GM10266 (cell line): ENCODE data around the gene KRT86.
A peak's percentile ranks its signal among the peaks of the same experiment; 100 is the strongest.

Experiments
- DNase-seq: peaks from one replicate; pipeline ENCODE4 v3.0.0; 2012; ENCODE audit errors: extremely low spot score
- CTCF ChIP-seq: IDR thresholded peaks from 2 replicates; pipeline ENCODE4 v1.5.1; 2012; ENCODE audit warnings: mild to moderate bottlenecking, low read depth; ENCODE audit not compliant: control insufficient read depth, insufficient read depth; ENCODE audit errors: missing control alignments

KRT86 gene

GRCh38 chr12:52245962-52246569 lies 28.4 kb upstream of the KRT86 start:
- peak; percentile 16 for DNase-seq
- no peak for TF ChIP-seq CTCF

- no peak for TF ChIP-seq CTCF
- DNase-seq, result no peak
Measured at GRCh38 chr12:52246720-52247621, 27.5 kb upstream of the KRT86 start.

- no peak for TF ChIP-seq CTCF
- no peak for DNase-seq
Measured at GRCh38 chr12:52247622-52248540, 26.6 kb upstream of the KRT86 start.

- TF ChIP-seq CTCF, result no peak
- no peak for DNase-seq
Measured at GRCh38 chr12:52248541-52249461, 25.6 kb upstream of the KRT86 start.

GRCh38 chr12:52249511-52250047 lies 24.9 kb upstream of the KRT86 start:
- no peak for DNase-seq
- no peak for TF ChIP-seq CTCF
